HG02759 (cell line): Measurements from ENCODE around the gene SLC1A4.
"Not testable (repeated sequence)": the region's sequence is repeated elsewhere in the genome, so short reads cannot be mapped to it uniquely, and the experiment has no call there.

Source experiments
- ATAC-seq: cut with Tn5 transposase; IDR thresholded peaks from one replicate; pipeline ENCODE4 v1.9.1; 2021; ENCODE audit warnings: mild to moderate bottlenecking, moderate library complexity; ENCODE audit not compliant: unreplicated experiment

The SLC1A4 gene

DNA sequence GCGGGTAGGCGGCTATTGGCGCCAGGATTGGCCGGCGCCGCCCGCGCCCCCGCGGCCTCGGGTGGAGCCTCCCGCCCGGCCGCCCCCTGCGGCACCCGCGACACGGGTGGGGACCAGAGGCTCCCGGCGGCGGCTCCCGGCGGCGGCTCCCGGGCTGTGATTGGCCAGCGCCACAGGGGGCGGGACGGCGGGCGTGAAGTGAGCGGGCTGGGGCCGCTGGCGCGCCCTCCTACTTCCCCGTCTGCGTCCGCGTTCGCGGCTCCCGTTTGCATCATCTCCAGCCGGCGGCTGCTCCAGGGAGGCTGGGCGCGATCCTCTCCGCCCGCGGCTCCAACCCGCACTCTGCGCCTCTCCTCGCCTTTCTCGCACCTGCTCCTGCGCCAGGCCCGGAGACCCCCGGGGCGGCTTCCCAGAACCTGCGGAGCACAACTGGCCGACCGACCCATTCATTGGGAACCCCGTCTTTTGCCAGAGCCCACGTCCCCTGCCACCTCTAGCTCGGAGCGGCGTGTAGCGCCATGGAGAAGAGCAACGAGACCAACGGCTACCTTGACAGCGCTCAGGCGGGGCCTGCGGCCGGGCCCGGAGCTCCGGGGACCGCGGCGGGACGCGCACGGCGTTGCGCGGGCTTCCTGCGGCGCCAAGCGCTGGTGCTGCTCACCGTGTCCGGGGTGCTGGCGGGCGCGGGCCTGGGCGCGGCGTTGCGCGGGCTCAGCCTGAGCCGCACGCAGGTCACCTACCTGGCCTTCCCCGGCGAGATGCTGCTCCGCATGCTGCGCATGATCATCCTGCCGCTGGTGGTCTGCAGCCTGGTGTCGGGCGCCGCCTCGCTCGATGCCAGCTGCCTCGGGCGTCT is at the start of gene SLC1A4:
Gene SLC1A4 (plus strand): TSS at position 274 of the 856 bp plus-strand sequence. CDS start 245 bp downstream, at position 519.
- ATAC-seq: peak; percentile 63

DNA sequence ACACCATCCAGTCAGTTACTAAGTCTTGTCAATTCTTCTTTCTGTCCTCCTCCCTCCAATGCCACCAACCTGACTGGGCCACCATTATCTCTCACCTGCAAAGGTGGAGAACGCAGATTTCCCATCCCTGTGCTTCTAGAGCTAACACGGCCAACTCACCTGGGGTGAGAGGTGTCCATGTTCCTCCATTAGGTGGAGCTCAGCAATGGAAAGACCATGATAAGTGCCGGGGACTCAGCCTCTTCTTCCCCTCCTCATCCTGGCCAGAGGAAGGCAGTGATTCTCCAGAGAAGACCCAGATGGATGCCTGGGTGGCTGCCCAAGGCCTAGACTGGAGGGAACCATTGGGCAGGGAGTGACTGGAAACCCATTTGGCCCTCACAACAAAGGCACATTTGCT is 48.1 kb upstream of the SLC1A4 start:
- ATAC-seq: no peak

DNA sequence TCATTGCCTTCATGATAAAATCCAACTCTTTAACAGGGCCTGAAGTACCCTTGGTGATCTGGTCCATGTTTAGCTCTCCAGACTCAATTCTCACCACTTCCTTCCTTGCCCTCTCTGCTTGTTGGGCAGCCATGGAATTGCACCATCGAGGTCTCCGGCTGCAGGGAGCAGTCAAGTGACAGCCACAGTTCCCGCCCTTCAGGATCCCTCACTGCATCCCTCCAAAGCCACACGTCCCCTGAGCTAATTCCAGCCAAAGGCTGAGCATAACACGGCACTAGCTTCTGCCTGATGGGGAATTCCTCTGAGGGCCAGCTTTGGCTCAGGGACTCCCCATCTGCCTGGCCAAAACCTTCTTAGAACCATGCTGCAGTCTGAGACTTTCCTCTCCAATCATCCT is 47.4 kb upstream of the SLC1A4 start:
- ATAC-seq: no peak

DNA sequence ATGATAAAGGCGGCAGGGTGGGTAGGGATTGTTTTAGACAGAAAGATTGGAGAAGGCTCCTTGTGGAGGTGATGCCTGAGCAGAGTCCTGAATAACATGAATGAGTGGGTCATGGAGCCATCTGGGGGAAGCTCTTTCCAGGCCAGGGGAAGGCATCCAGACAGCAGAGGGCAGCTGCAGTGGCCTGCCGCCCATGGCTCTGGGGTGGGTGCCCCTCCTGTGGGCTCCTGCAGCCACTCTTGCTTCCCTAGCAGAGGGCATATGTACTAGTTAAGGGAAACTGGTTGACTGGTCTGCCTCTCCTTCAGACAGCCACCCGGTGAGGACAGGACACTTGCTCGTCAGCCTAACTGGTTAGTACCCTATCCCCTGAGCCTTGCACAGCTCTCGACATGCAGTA is 46.5 kb upstream of the SLC1A4 start:
- no peak for ATAC-seq

DNA sequence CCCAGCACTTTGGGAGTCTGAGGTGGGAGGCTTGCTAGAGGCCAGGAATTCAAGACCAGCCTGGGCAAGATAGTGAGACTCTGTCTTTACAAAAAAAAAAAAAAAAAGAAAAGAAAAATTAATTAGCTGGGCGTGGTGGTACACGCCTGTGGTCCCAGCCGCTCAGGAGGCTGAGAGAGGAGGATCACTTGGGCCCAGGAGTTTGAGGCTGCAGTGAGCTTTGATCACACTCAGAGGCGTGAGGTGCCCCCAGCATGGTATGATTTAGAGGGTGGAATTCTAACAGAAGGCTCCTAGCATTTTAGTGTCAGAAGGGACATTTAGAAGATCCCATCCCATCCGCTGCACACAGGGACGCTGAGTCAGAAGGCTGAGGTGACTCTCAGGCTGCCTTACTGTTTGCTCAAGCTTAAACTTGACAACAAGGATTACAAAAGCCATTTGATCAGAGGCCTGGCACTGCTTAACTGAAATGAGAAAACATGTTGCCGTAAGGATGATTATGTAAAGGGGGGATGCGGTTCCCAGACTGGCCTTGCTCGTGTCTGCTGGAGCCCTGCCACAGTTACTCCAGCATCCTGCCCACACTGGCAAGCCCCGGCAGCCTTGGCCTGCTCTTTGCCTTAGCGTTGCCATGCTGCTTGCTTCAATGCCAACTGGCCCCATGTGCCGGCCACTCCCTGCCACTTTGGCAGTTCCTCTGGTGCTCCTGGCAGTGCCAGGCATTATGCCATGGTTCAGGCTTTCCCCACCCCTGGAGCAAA is 45.6 kb upstream of the SLC1A4 start:
- ATAC-seq: no peak

DNA sequence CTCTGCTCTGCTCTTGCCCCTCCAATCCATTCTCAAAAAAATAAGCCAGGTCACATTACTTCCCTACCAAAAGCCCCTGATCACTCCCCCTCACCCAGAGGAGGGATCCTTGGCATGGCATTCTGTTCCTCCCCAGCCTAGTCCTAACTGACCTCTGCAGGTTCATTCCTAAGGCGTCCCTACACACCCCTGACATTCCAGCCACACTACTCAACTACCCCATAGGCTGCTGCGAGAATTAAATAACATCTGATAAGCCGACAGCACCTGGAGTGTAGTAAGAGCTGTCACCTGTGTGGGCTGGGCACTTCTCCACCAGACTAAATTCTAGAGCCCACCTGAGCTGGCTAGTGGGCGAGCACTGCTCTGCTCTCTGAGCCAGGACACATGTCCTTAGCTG is 44.7 kb upstream of the SLC1A4 start:
- no peak for ATAC-seq

DNA sequence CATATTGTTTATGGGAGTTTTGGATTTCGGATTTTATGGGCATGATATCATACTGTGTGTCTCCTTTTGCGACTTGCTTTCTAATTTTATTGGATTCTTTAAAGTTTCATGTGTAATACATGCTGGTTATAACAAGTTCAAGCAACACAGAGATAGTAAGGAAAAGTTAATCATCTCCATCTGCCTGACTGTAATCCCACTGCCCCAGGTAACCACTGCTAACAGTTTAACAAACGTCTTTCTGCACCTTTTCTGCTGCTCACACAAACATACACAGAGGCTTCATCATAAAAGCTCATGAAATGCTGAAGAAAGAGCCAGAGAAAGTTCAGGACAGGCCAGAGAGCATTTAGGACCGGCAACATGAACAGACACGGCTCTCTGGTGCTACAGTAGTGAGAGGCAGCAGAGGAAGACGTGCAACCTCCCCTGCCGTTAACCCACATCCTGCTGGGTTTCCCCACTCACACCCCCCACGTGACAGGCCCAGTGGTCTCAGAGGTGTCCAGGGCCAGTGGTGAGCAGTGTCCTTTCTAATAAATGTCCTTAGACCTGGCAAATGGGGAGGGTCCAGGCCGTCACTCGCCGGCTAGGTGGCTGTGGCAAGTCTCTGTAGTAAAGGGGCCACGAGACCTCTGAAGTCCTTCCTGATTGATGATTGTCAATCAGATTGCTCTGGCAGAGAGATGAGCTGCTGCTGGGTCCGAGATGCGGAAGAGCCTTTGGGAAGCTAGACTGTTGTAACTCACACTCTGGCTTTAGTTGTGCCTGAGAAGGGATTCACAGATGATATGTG is 43.0 kb upstream of the SLC1A4 start:
- peak; percentile 91 for ATAC-seq

DNA sequence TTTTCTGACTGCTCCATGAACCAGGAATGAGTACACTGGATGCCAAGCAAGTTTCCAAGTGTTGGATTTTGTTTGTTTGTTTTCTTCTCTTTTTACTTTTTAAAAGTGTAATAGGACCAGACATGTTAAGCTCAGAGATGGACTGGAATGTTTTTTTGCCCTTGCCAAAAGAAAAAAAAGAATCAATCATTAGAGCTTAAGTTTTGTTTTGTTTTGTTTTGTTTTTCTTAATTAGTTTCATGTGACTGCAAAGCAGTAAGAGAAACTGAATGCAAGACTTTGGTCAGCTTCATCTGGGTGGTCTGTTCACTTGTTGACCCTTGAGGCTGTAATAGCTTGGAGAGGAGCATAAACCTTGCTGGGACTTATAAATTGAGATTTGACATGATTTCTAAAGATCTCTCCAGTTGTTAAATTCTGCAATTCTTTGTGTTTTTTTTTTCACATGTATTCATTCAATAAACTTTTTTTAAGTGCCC is 42.4 kb upstream of the SLC1A4 start:
- no peak for ATAC-seq

DNA sequence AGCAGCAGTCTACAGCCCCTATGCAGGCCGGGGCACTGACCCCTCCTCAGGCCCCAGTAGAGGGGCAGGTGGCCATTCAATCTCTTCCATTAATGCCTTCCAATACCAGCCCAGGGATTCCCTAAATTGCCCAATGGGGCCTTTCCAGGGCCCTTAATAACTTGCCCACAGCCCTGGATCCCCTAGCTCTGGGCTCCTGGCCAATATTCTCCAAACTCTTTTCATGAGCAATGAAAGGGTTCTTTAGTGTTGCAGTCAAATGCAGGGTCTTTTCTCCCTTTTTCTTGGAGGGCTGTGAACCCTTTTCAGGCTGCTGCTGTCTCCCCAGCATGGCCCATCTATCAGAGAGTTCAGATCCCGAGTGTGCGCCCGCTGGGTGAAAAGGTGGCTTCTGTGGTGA is 41.3 kb upstream of the SLC1A4 start:
- no peak for ATAC-seq

DNA sequence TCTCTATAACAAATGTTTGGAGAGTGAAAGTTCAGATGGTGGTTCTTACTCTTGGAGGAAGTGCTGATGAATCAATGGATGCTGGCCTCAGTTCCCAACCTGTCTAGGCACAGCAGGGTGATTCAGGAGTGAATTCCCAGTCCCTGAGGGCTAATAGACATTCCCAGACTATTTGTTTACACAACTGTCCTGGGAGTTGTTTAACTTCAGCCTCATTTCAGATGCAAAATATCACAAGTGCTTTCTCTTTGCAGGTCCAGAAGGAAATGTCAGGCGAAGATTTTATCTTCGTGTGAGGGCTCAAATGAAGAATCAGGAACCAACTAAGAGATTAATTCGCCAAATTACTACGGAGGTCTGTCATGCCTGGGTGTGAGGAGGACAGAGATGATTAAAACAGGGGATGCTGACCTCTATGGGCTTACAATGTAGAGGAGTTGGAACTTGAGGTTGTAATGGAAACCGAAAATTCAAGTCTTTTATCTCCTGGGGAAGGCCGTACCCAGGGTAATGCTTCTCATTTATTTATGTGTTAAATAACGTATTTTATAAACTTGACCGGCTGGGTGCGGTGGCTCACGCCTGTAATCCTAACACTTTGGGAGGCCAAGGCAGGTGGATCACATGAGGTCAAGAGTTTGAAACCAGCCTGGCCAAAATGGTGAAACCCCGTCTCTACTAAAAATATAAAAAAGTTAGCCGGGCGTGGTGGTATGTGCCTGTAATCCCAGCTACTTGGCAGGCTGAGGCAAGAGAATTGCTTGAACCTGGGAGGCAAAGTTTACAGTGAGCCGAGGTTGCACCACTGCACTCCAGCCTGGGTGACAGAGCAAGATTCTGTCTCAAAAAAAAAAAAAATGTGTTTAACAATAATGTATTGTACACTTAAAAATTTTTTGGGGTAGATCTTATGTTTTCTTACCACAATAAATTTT is 38.7 kb upstream of the SLC1A4 start:
- ATAC-seq: peak; percentile 46

DNA sequence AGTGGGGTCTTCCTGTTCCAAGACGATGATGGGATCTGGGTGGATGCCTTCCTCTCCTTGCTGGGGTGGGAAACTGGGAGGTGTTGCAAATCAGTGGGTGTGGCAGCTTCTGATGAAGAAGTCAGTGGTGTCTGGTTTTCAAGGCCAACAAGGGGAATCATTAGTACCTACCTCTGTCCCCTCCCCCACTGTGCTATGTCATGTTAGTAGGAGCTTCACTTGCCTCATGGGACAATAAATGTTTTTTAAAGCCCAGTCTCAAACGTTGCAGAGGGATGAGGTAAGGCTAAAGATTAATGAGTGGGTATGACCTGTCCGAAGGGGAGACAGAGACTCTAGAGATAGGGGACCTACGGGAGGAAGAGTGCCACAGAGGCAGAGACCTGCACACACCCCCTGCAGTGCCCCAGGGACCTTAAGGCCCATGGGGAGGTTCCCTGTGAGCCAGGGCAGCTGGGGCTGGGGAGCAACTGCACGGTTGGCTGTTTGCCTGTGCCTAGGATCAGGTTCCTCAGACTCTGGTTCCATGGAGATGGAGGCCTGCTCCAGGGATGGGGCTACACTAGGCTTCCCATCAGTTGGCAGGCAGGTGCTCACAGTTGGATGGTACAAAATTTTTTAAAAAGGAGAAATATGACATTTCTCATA is 37.8 kb upstream of the SLC1A4 start:
- no peak for ATAC-seq

DNA sequence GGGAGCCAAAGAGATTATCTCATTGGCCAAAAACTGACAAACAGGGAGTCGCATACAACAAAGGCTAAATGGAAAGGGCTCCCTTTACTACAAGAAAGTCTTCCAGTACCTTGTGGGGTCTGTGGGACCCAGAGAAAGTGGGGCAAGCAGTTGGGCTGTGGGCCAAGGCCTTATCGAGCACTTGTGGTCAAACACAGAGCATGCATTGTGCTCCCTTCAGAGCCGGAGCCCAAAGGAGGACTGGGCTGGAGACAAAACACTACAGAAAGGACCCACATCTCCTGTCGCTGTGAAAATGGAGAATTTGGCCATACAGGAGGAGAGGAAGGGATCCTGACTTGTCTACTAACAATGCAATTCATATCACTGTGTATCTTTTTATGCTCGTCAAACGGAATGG is 37.1 kb upstream of the SLC1A4 start:
- ATAC-seq: no peak

DNA sequence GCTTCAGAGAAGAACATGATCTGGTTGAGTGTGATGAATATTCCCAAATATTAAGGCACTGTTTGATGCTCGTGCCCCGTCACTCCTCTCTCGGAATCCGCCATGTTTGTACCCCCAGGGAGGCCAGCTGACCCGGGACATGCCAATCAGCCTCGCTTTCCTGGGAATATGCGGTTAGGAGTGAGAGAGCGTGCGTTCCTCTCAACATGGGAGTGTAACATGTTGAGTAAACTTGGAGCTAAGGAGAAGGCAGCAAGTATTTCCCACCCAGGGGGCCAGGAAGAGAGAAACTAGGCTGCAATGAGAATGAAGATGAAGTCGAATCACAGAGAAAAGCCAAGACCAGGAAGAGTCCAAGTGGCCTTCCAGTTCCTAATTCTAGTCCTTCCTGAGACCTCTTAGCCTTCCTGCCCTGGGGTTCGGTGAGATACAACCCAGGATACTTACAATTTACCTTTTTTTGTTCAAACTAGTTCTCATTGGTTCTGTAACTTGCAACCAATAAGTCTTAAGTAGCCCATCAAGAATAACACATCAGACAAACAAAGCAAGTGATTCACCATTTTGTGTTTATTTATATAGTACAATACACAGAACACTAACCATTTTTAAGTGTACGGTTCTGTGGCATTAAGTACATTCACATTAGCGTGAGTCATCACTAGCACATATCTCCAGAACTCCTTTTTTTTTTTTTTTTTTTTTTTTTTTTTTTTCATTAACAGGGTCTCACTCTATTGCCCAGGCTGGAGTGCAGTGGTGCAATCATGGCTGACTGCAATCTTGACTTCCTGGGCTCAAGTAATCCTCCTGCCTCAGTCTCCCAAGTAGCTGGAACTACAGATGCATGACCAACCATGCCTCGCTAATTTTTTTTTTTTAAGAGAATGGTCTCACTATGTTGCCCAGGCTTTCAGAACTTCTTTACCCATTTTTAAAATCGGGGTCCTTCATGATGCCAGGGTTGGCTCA is 36.4 kb upstream of the SLC1A4 start:
- ATAC-seq: no peak

DNA sequence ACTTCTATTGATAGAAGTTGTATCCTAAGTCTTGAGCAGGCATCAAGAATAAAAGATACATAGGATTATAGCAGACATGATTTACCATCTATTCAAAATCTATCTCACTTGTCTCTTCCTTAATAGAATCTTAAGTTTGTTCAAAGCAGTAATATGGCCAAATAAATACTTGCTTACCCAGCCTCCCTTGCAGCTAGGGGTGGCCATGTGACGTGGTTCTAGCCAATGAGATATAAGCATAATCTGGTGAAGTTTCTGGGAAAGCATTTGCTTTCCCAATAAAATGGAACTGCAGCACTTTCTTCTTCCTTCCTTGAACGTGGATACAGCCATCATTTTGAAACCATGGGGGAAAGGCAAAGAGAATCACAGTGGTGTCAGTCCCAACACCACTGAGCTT is 33.7 kb upstream of the SLC1A4 start:
- no peak for ATAC-seq

DNA sequence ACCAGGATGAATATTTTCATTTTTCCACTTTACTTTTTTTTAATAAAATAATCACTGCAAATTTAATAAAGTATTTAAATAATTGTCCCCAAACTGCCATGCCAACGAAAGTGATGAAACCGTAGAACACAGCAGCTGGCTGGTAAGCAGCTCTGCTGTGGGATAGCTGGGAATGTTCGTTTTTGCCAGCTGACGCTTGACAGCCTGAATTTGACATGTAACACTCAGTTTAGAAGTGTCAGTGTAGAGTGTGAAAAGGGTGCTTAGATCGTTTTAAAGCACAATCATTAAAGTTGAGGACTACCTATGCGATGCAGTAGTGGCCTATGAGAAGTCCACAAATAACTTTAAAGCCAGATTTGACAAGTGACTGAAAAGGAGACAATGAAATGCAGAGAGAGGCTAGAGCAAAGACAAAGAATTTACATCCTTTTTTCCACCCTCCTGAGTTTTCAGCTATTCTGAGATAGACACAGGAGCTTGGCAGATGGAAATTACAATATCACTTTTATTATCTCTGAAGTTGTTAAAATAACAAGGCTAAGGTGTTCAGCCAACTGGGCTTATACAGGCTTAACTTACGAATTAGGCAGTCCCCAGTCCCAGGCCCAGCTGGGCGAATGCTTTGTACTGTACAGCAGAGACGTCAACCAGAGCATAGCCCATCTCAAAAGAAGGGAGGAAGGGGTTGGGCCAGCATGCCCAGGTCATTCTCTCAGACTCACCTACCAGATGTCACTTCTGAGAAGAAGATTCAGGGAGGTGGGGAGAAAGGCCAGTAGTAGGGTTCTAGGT is 31.9 kb upstream of the SLC1A4 start:
- no peak for ATAC-seq

DNA sequence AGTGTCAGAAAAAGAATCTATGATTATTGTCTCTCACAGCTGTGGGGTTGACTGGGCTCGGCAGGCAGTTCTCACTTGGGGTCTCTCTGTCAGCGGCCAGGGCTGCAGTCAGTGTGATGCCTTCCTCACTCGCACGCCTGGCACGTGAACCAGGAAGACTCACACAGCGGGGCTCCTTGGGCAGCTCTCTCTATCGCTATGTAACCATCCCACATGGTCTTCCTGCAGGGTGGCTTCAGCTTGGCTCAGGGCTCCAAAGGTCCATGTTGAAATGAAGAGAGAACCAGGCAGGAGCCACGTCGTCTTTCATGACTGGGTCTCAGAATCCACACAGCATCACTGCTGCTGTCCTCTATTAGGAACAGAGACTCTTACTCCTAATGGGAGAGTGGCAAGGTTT is 30.6 kb upstream of the SLC1A4 start:
- no peak for ATAC-seq

DNA sequence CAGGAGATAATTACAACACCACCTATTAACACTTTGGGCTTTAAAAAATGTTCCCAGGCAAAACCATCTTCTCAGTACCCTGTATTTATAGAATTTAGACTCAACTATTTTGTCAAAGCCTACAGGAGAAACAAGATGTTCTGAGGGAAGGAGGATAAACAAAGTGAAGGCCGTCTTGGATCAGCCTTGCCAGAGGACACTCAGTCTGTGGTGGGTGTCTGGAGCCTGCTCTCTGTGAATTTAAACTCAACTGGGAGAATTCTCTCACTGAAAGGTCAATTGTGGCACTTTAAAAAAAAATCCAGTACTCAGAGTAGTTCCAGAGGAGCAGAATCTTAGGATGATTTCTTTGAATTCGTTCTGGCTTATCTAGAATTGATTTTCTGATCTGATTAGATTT is 28.4 kb upstream of the SLC1A4 start:
- ATAC-seq: no peak

DNA sequence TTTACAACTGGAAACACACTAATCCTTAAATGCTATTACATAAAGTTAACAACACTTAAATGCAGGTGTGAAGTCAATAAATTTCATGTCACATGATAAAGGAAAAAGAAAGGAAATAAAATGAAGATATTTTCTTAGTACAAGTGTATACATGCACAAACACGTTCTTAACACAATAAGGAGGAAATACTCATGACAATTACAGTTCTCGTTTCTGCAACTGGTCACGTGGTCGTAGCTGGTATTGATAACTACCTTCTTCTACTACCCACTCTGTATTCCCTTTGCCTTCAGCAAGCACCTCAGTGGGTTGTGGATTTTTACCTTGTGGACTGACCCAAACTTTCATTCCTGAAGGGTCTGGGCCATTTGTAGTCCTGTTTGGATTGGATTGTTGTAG is 26.1 kb upstream of the SLC1A4 start:
- not testable (repeated sequence) for ATAC-seq
